Fibroblast of lung (primary cell): Measurements from ENCODE around the gene GOLGA8T.
"Not testable (repeated sequence)": the region's sequence is repeated elsewhere in the genome, so short reads cannot be mapped to it uniquely, and the experiment has no call there.

ENCODE experiments used
- CTCF ChIP-seq, 2 donors: IDR thresholded peaks in 1 of 2; conservative IDR thresholded peaks in 1 of 2; 1 replicate in 1 of 2; 2 replicates in 1 of 2; pipeline ENCODE4 v1.5.1; 2011 to 2012; ENCODE audit warnings: low read length in 2 of 2, control low read depth in 1 of 2, inconsistent platforms in 1 of 2, low read depth in 1 of 2, mild to moderate bottlenecking in 1 of 2
- EZH2 ChIP-seq: IDR thresholded peaks from 2 replicates; pipeline ENCODE4 v1.5.1; 2012; ENCODE audit warnings: low read length, control low read depth, mild to moderate bottlenecking; ENCODE audit errors: missing control alignments

DNA sequence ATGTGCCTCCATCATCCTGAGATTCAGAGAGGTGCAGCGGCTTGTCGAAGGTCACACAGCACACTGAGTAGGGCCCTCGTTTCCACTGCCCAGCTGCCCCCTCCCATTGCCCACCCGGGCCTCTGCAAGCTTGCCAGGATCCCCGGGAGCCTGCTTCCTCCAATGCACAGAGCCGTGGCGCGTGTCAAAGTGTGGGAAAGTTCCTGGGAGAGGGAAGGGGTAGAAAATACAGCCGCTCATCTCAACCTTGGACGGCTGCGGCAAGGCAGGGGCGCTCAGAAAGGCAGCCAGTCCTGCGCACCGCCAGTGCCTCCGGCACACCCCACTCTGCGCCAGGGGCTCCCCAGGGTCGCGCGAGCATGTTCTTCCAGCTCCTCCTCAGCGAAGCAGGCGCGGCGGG lies 56.3 kb downstream of the GOLGA8T start:
- TF ChIP-seq CTCF (conservative IDR thresholded peaks at IDR 0.05 in 1 of 2, IDR thresholded peaks at IDR 0.05 in 1 of 2; ENCODE audit: low read depth in 1 of 2, low read length in 2 of 2); EZH2: not testable (repeated sequence)
